ENCODE measurements around the gene KIF18B. TPM values are rescaled to one million over a fixed set of nuclear protein-coding genes. Genes with fewer than 3 reads are reported as not detected.

KIF18B gene
- total and polyA plus RNA-seq, 2 donors from 2014 or later: 0.44 TPM; not detected in 1

DNA sequence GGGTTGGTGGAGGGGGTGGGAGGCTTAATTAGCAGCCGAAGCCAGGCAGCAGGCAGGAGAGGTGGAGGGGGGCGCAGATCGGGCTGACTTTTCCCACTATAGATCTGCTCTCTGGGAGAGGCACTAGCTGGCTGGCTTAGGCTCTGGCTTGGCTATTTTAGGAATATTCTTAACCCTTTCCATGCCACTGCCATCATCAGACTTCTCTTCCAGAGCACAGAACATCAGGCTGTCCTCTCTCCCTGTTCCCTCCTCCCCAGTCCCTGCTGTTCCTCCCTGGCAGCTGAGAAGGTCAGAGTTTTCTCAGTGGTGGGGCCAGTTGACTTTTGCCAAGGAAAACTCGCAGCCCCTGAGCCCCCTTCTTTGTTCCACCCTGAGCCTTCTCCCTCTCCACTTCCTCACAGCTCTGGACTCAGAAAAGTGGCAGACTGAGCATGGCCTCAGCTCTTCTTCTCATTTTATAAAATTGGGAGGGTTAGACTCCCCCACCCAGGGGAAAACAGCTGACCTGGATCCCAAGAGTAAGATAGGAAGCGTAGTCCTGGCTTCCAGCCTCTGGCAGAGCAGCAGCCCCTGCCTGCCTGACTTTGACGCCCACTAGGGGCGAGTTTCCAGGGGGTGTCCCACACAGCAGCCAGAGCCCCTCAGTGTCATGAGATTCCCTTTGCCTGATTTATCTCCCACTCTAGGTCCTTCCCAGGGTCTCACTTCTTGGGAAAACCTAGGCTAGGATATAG is 30.4 kb upstream of the KIF18B start:
- Histone ChIP-seq H3K27ac (ENCODE audit: low read depth in 2 of 2, low read length in 2 of 2) (no peak overlapping the region), H3K4me3 (ENCODE audit: low read length in 3 of 3) (no peak overlapping the region), H3K4me1 (ENCODE audit: control insufficient read depth in 2 of 3, insufficient read depth in 2 of 3, low read depth in 1 of 3, low read length in 3 of 3) (peaks cover 0 to 3% (median 0%) of the 10 kb centered on the region in 3 donors), H3K9ac (ENCODE audit: low read length in 3 of 3) (no peak overlapping the region), H3K27me3 (ENCODE audit: control insufficient read depth, insufficient read depth, low read length) (no peaks in the 10 kb centered on the region), H3K36me3 (ENCODE audit: control insufficient read depth in 2 of 3, insufficient read depth in 3 of 3, low read length in 3 of 3) (no peaks in the 10 kb centered on the region), H3K9me3 (ENCODE audit: control insufficient read depth in 2 of 3, insufficient read depth in 1 of 3, low read length in 3 of 3) (no peaks in the 10 kb centered on the region)
- FAIRE-seq (no peak), DNase-seq (no peak)
- intact Hi-C loops (cut with DNase I): no loop called here
- TF ChIP-seq, protein P1, sequence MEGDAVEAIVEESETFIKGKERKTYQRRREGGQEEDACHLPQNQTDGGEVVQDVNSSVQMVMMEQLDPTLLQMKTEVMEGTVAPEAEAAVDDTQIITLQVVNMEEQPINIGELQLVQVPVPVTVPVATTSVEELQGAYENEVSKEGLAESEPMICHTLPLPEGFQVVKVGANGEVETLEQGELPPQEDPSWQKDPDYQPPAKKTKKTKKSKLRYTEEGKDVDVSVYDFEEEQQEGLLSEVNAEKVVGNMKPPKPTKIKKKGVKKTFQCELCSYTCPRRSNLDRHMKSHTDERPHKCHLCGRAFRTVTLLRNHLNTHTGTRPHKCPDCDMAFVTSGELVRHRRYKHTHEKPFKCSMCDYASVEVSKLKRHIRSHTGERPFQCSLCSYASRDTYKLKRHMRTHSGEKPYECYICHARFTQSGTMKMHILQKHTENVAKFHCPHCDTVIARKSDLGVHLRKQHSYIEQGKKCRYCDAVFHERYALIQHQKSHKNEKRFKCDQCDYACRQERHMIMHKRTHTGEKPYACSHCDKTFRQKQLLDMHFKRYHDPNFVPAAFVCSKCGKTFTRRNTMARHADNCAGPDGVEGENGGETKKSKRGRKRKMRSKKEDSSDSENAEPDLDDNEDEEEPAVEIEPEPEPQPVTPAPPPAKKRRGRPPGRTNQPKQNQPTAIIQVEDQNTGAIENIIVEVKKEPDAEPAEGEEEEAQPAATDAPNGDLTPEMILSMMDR (IDR thresholded peaks at IDR 0.05; ENCODE audit: borderline replicate concordance, extremely low read depth, insufficient read depth): no peak

DNA sequence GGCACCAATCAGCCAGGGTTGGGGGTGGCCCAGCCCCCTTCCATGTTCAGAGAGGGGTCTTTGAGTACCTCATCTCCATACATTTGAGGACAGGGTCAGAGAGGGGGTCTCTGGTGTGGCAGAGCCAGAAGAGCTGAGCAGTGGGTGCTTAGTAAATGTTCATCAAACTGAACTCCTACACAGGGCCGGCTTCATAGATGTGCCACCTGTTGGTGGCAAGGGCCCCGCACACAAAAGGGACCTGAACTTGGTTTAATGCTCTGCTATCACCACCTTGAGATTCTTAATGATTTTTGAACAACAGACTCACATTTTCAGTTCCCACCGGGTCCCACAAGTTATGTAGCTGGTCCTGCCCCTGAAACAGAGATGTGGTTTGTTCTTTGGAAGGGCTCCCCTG is 29.5 kb upstream of the KIF18B start:
- FAIRE-seq (no peak), DNase-seq (no peak)
- H3K9me3 ChIP-seq (ENCODE audit: control insufficient read depth in 2 of 3, insufficient read depth in 1 of 3, low read length in 3 of 3): no peaks in the 10 kb centered on the region
- no peak overlapping the region for H3K4me3 ChIP-seq (ENCODE audit: low read length in 3 of 3)
- peaks cover 0 to 3% (median 0%) of the 10 kb centered on the region in 3 donors for H3K4me1 ChIP-seq (ENCODE audit: control insufficient read depth in 2 of 3, insufficient read depth in 2 of 3, low read depth in 1 of 3, low read length in 3 of 3)
- intact Hi-C loops (cut with DNase I): no loop called here
- no peak overlapping the region for H3K9ac ChIP-seq (ENCODE audit: low read length in 3 of 3)
- no peak overlapping the region for H3K27ac ChIP-seq (ENCODE audit: low read depth in 2 of 2, low read length in 2 of 2)
- no peaks in the 10 kb centered on the region for H3K36me3 ChIP-seq (ENCODE audit: control insufficient read depth in 2 of 3, insufficient read depth in 3 of 3, low read length in 3 of 3)
- H3K27me3 ChIP-seq (ENCODE audit: control insufficient read depth, insufficient read depth, low read length): no peaks in the 10 kb centered on the region
- TF ChIP-seq, protein P1 (IDR thresholded peaks at IDR 0.05; ENCODE audit: borderline replicate concordance, extremely low read depth, insufficient read depth): no peak

DNA sequence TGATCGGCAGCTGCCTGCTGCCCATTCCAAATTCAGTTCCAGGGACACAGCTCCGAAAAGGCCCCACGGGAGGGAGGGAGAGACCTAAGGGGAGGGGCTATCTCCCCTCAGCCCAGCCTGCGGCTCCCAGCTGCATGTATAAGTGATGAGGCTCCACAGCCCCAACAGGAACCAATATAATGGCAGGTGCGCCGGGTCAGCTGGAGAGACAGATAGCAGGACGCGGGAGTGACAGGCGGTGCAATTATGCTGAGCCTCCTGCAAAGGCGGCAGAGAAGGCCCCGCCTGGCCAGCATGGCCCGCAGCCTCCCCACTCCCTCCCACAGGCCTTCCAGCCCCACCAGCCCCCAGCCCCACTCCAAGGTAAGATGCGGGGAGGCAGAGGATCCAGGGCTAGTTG is 28.6 kb upstream of the KIF18B start:
- intact Hi-C loops (cut with DNase I): no loop called here

More for the DNA sequence above, 28.6 kb upstream of the KIF18B start:
- TF ChIP-seq, protein P1 (IDR thresholded peaks at IDR 0.05; ENCODE audit: borderline replicate concordance, extremely low read depth, insufficient read depth): no peak
- Histone ChIP-seq H3K9me3 (ENCODE audit: control insufficient read depth in 2 of 3, insufficient read depth in 1 of 3, low read length in 3 of 3) (no peaks in the 10 kb centered on the region), H3K4me1 (ENCODE audit: control insufficient read depth in 2 of 3, insufficient read depth in 2 of 3, low read depth in 1 of 3, low read length in 3 of 3) (peaks cover 0 to 3% (median 0%) of the 10 kb centered on the region in 3 donors), H3K4me3 (ENCODE audit: low read length in 3 of 3) (no peak overlapping the region), H3K27ac (ENCODE audit: low read depth in 2 of 2, low read length in 2 of 2) (no peak overlapping the region), H3K27me3 (ENCODE audit: control insufficient read depth, insufficient read depth, low read length) (no peaks in the 10 kb centered on the region), H3K9ac (ENCODE audit: low read length in 3 of 3) (no peak overlapping the region), H3K36me3 (ENCODE audit: control insufficient read depth in 2 of 3, insufficient read depth in 3 of 3, low read length in 3 of 3) (no peaks in the 10 kb centered on the region)
- DNase-seq (no peak), FAIRE-seq (no peak)
